Fibroblast of lung (primary cell): ENCODE data around the gene SCYL1.
A peak's percentile ranks its signal among the peaks of the same experiment; 100 is the strongest.

Experiments
- EZH2 ChIP-seq: IDR thresholded peaks from 2 replicates; pipeline ENCODE4 v1.5.1; 2012; ENCODE audit warnings: low read length, control low read depth, mild to moderate bottlenecking; ENCODE audit errors: missing control alignments
- TF ChIP-seq, protein P1 (sequence below), 2 donors: IDR thresholded peaks in 1 of 2; conservative IDR thresholded peaks in 1 of 2; 1 replicate in 1 of 2; 2 replicates in 1 of 2; pipeline ENCODE4 v1.5.1; 2011 to 2012; ENCODE audit warnings: low read length in 2 of 2, control low read depth in 1 of 2, inconsistent platforms in 1 of 2, low read depth in 1 of 2, mild to moderate bottlenecking in 1 of 2

DNA sequence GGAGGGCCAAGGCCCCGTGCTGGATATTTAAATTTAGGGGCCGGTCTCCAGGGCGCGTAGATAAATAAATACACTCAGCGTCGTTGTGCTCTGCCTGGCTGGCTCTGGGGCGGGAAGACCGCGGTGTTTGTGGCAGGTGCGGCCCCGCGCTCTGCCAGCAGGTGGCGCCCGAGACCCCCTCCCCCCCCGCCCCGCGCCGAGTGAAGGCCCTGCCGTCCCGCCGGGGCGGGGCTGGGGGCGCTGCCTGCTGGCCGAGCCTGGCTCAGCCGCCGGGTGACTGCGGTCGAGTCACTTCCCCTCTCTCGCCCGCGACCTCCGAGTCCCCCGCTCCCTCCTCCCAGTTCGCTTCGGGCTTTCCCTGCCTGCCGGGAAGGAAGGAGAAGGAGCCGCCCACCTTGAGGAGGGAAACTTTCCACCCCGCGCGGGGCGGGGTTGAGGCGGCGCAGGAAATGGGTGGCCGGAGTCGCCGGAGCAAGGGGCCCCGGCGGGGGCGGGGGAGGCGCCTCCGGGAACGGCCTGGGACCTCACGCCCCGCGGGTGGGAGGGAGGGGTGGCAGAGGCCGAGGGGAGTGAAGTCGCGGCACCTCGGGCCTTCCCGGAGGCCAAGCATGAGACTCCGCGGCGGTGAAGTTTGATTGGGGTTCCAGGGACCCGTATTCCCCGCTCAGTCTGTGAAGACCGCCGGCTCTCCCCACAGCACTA, 49.4 kb downstream of the SCYL1 start:
- TF ChIP-seq, protein P1, sequence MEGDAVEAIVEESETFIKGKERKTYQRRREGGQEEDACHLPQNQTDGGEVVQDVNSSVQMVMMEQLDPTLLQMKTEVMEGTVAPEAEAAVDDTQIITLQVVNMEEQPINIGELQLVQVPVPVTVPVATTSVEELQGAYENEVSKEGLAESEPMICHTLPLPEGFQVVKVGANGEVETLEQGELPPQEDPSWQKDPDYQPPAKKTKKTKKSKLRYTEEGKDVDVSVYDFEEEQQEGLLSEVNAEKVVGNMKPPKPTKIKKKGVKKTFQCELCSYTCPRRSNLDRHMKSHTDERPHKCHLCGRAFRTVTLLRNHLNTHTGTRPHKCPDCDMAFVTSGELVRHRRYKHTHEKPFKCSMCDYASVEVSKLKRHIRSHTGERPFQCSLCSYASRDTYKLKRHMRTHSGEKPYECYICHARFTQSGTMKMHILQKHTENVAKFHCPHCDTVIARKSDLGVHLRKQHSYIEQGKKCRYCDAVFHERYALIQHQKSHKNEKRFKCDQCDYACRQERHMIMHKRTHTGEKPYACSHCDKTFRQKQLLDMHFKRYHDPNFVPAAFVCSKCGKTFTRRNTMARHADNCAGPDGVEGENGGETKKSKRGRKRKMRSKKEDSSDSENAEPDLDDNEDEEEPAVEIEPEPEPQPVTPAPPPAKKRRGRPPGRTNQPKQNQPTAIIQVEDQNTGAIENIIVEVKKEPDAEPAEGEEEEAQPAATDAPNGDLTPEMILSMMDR (conservative IDR thresholded peaks at IDR 0.05 in 1 of 2, IDR thresholded peaks at IDR 0.05 in 1 of 2; ENCODE audit: low read depth in 1 of 2, low read length in 2 of 2): peak; percentile 46 to 58
- no peak for TF ChIP-seq EZH2
